ENCODE measurements around the gene TPX2. TPM values are rescaled to one million over a fixed set of nuclear protein-coding genes. Genes with fewer than 3 reads are reported as not detected.

The TPX2 gene
- total RNA-seq, 4 donors from 2014 or later = 5.9 to 10.2 (median 7.3) TPM

DNA sequence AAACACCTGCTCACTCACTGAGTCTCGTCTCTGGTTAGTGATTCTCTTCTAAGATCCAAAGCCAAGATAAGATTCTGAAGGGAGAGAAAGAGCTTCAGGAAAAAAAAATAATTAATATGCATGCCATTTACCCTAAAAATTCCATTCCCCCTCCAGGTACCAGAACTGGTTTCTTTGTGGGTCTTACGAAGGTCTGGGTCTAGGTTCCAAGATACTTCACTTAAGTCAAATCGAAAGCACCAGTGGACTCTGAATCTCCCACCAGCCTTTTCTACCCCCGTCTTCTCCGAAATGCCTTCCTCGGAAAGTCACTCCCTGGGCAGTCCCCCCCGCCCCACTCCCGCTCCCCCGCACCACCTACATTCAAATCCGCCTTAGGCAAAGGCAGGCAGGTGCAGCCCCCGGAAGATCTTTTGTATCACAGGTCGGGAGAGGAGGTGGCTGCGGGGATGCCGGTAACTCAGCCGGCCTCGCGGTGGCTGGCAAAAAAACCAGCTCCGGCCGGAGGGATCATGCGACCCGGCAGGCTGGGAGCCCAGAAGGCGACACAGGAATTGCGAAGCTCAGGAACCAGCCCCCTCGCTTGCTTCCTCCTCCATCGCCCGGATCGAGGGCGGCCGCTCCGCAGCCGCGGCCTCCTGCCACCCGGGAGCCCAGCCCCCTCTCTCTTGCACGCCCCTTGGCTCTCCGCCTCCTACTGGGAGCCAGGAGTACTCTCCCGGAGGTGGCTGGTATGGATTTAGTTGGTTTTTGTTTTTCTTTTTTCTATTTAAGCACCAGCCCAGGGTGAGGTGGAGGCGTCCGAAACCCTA lies 16.6 kb upstream of the TPX2 start, which contains the start of gene BCL2L1:
Gene BCL2L1, minus strand, starts transcription at position 612 of the 812 bp plus-strand sequence. CDS start 650 bp downstream, outside the sequence.
- peak within 1 kb of the TSS; percentile 74 for H3K4me3 ChIP-seq (ENCODE audit: low read depth, poor library complexity, severe bottlenecking)
- intact Hi-C loops (cut with DNase I; ENCODE audit: low total_unique reads) = loop anchor here (5.0 to 10.0 kb wide), 2 partner anchors 60 to 168 kb away; no protein-coding TSS in a partner anchor
- 1% methylated on average over 28 to 37 of the region's 38 CpGs for WGBS, 2 donors
- TF ChIP-seq POLR2A (IDR thresholded peaks at IDR 0.05) = peak in 1 of 2 donors; percentile 23
- TF ChIP-seq, protein P1, sequence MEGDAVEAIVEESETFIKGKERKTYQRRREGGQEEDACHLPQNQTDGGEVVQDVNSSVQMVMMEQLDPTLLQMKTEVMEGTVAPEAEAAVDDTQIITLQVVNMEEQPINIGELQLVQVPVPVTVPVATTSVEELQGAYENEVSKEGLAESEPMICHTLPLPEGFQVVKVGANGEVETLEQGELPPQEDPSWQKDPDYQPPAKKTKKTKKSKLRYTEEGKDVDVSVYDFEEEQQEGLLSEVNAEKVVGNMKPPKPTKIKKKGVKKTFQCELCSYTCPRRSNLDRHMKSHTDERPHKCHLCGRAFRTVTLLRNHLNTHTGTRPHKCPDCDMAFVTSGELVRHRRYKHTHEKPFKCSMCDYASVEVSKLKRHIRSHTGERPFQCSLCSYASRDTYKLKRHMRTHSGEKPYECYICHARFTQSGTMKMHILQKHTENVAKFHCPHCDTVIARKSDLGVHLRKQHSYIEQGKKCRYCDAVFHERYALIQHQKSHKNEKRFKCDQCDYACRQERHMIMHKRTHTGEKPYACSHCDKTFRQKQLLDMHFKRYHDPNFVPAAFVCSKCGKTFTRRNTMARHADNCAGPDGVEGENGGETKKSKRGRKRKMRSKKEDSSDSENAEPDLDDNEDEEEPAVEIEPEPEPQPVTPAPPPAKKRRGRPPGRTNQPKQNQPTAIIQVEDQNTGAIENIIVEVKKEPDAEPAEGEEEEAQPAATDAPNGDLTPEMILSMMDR (IDR thresholded peaks at IDR 0.05) = peak in 1 of 3 donors; percentile 91
- peak; percentile 87 to 97 for DNase-seq (ENCODE audit: low spot score in 2 of 2)

DNA sequence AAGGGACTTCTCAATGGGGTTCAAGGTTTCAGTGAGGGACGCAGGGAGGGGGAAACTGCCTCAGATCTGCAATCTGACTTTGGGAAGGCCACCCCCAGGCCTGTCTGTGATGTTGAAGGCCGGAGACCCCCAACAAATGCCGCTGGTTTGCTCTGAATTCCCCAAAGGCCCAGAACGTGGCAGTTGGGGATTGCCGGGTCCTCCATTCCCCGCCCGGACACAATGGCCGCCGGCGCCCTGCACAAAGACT lies 16.1 kb upstream of the TPX2 start:
- intact Hi-C loops (cut with DNase I; ENCODE audit: low total_unique reads) = loop anchor here (5.0 to 10.0 kb wide), 2 partner anchors 61 to 168 kb away; no protein-coding TSS in a partner anchor
- H3K4me3 ChIP-seq (ENCODE audit: low read depth, poor library complexity, severe bottlenecking) = peak overlapping the region; percentile 74
- TF ChIP-seq, protein P1 (IDR thresholded peaks at IDR 0.05) = peak in 1 of 3 donors; percentile 3
- TF ChIP-seq POLR2A (IDR thresholded peaks at IDR 0.05) = no peak
- no peak for DNase-seq (ENCODE audit: low spot score in 2 of 2)
- 0% methylated on average over 1 to 10 of the region's 10 CpGs for WGBS, 2 donors

DNA sequence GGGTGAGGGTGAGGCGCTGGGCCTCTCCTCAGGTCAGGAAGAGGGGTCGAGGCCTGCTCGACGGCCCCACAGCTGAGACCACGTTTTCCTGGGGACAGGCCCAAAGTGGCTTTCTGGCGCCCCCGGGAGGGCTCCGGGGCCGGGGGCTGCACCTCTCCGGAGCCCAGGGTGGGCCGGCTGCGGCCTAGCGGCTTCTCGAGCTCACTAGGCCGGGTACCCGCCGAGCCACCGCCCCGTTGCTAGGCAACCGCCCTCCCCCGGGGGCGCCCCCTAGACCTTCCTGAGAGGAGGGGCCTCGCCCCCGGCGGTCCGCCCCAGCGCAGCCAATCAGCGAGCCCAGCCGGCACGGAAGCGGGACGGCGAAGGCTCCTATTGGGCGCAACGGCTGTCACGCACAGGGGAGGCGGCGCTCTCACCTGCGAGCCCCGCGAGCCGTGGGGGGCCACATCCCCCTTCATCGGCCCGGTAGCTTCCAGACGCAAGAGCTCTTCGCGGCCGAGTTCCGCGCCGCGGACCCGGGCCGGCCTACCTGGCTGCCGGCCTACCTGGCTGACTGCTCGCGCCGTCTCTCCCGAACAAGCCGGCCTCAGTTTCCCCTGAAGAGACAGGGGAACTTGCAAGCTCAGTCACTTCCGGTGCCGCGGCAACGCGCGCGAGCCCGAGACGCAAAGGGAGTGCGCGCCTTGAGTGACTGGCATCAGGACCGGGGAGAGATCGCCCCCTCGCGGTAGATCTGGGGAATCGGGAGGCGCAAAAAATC lies 15.6 kb upstream of the TPX2 start:
- intact Hi-C loops (cut with DNase I; ENCODE audit: low total_unique reads) = loop anchor here (5.0 to 10.0 kb wide), 2 partner anchors 61 to 169 kb away; no protein-coding TSS in a partner anchor
- WGBS, 2 donors = 0 to 1% methylated on average over 44 to 58 of the region's 77 CpGs
- TF ChIP-seq POLR2A (IDR thresholded peaks at IDR 0.05) = peak in 1 of 2 donors; percentile 12
- TF ChIP-seq, protein P1 (IDR thresholded peaks at IDR 0.05) = peak in 1 of 3 donors; percentile 91
- H3K4me3 ChIP-seq (ENCODE audit: low read depth, poor library complexity, severe bottlenecking) = peak overlapping the region; percentile 74
- DNase-seq (ENCODE audit: low spot score in 2 of 2) = peak; percentile 95 to 99

DNA sequence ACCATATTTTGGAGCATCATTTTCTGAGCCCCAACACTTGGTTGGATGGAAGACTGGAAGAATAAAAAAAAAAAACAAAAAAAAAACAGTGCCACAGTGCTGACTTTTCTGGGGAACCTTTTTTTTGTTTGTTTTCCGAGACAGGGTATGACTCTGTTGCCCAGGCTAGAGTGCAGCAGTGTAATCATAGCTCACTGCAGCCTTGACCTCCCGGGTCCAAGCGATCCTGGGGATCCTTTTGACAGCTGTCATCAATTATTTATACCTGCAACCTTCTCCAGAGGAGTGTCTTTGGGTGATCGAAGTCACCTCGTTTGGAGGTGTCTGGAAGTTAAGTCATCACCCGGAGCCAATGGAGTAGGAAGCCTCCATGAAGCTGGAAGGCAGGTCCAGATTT lies 7.8 kb upstream of the TPX2 start:
- TF ChIP-seq, protein P1 (IDR thresholded peaks at IDR 0.05) = no peak
- no peak for TF ChIP-seq POLR2A (IDR thresholded peaks at IDR 0.05)
- peak in 1 of 2 donors; percentile 49 for DNase-seq (ENCODE audit: low spot score in 2 of 2)
- intact Hi-C loops (cut with DNase I; ENCODE audit: low total_unique reads) = no loop called here
- no peak overlapping the region for H3K4me3 ChIP-seq (ENCODE audit: low read depth, poor library complexity, severe bottlenecking)
- WGBS, 2 donors = 78 to 87% methylated on average over 6 of the region's 6 CpGs

DNA sequence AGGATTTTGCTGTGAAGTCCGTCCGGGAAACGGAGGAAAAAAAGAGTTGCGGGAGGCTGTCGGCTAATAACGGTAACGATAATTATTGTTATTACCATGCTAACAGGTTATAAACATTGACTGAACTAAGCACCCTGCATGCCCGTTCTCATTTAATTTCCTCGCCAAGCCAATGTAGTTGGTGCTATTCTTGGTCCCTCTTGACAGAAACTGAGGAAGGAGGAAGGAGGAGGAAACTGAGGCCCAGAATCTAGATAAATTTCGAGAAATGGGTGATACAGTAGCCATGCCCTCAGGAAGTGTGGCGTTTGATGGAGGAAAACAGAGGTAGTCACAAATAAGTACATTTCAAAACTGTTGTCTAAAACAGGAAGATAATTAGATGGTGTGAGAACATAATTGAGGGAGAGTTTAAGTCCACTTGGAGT lies 474 bp downstream of the TPX2 start:
- intact Hi-C loops (cut with DNase I; ENCODE audit: low total_unique reads) = no loop called here
- TF ChIP-seq POLR2A (IDR thresholded peaks at IDR 0.05) = no peak
- TF ChIP-seq, protein P1 (IDR thresholded peaks at IDR 0.05) = no peak
- 0 to 1% methylated on average over 11 of the region's 11 CpGs for WGBS, 2 donors

More for the DNA sequence above, 474 bp downstream of the TPX2 start:
- peak overlapping the region; percentile 54 for H3K4me3 ChIP-seq (ENCODE audit: low read depth, poor library complexity, severe bottlenecking)
- no peak for DNase-seq (ENCODE audit: low spot score in 2 of 2)

Measured in lower leg skin (tissue), 4 donors.